Right cardiac atrium (tissue), 5 donors: ENCODE results near the gene ZNF268. TPM values are rescaled to one million over a fixed set of nuclear protein-coding genes. Genes with fewer than 3 reads are reported as not detected.
"Not testable (repeated sequence)": the region's sequence is repeated elsewhere in the genome, so short reads cannot be mapped to it uniquely, and the experiment has no call there.

Experiments used
- ATAC-seq, 2 donors: fragments of 200-7000 bp; cut with Tn5 transposase; one replicate each; pipeline versions ENCODE4 v1.8.0 to v1.9.1; 2020; ENCODE audit warnings: moderate library complexity in 2 of 2, mild to moderate bottlenecking in 1 of 2
- DNase-seq, 3 donors: peaks; one replicate each; pipeline ENCODE4 v3.0.0-alpha.2; 2020
- H3K27ac ChIP-seq: one replicate; pipeline ENCODE4 v1.5.1; 2013; ENCODE audit warnings: mild to moderate bottlenecking, low read length, control low read depth, moderate library complexity
- H3K27me3 ChIP-seq: one replicate; pipeline ENCODE4 v1.6.1; 2013; ENCODE audit not compliant: control insufficient read depth, insufficient read depth
- H3K4me1 ChIP-seq: one replicate; pipeline ENCODE4 v1.6.1; 2013; ENCODE audit warnings: low read length; ENCODE audit not compliant: control insufficient read depth, insufficient read depth
- H3K4me3 ChIP-seq: one replicate; pipeline ENCODE4 v1.5.1; 2013; ENCODE audit warnings: low read length, control low read depth
- H3K9me3 ChIP-seq: one replicate; pipeline ENCODE4 v1.6.1; 2013; ENCODE audit warnings: low read length; ENCODE audit not compliant: control insufficient read depth
- WGBS: extraction: QIAGEN DNeasy Blood & Tissue Kit; methylation state at CpG from one replicate; pipeline ENCODE4 v1.1.7; 2013; 5-methylcytosine and 5-hydroxymethylcytosine counted together
- intact Hi-C, 4 donors: fragments of 100-400 bp; cut with DNase I; formaldehyde crosslinking; loops; one replicate each; pipeline versions ENCODE4 v1.11.0 to v1.14.0; 2022 to 2023
- polyA plus RNA-seq: library from polyadenylated mRNA; stranded (reverse); fragments of 200-250 nt; gene quantifications from one replicate; pipeline ENCODE4 v1.2.3, GENCODE V29; 2013
- total RNA-seq, 4 donors: library from RNA; stranded (reverse); fragmentation: NEBNext Ultra II Directional; extraction: Animal tissue kit (Norgen Biotek cat#: 25700); gene quantifications; one replicate each; pipeline ENCODE4 v1.2.1, GENCODE V29; 2021
- donor health status: healthy with polysubstance abuse.
- donor health status: DM: no; HTN: yes; CAD: no.
- donor health status: DM: no; HTN: no; CAD: no.
- donor health status: DM: no; HTN: yes; CAD: no; lungs with severe emphysema.
- donor health status: DM: yes; HTN: yes; CAD: no.

The ZNF268 gene
- total and polyA plus RNA-seq, 5 donors, result 2.9 to 13.6 (median 12.3) TPM

GRCh38 chr12:133227281-133227852 is 46.1 kb downstream of the ZNF268 start:
- Histone ChIP-seq H3K27me3 (no peaks in the 10 kb centered on the region), H3K4me3 (no peak overlapping the region), H3K27ac (no peak overlapping the region), H3K9me3 (no peaks in the 10 kb centered on the region), H3K4me1 (no peaks in the 10 kb centered on the region)
- DNase-seq, result no peak
- intact Hi-C loops, result no loop called here
- no peak for ATAC-seq
- WGBS, result 70% methylated on average over 7 of the region's 7 CpGs

- no peaks in the 10 kb centered on the region for H3K4me1 ChIP-seq
- no peak for DNase-seq
- intact Hi-C loops, result no loop called here
- ATAC-seq, result no peak
- 73% methylated on average over 3 of the region's 3 CpGs for WGBS
- H3K27me3 ChIP-seq, result no peaks in the 10 kb centered on the region
- no peak overlapping the region for H3K27ac ChIP-seq
- no peaks in the 10 kb centered on the region for H3K9me3 ChIP-seq
- no peak overlapping the region for H3K4me3 ChIP-seq
These were observed 49.7 kb downstream of the ZNF268 start for GRCh38 chr12:133231001-133231400.

GRCh38 chr12:133233006-133233405 is 51.7 kb downstream of the ZNF268 start:
- DNase-seq, result no peak
- no peak overlapping the region for H3K27ac ChIP-seq
- ATAC-seq, result no peak
- no peaks in the 10 kb centered on the region for H3K27me3 ChIP-seq
- WGBS, result 78% methylated on average over 6 of the region's 6 CpGs
- no peak overlapping the region for H3K4me3 ChIP-seq
- H3K9me3 ChIP-seq, result no peaks in the 10 kb centered on the region
- intact Hi-C loops, result no loop called here
- H3K4me1 ChIP-seq, result no peaks in the 10 kb centered on the region

- Histone ChIP-seq H3K4me1 (no peaks in the 10 kb centered on the region), H3K4me3 (no peak overlapping the region), H3K27ac (no peak overlapping the region), H3K9me3 (no peaks in the 10 kb centered on the region), H3K27me3 (no peaks in the 10 kb centered on the region)
- no peak for ATAC-seq
- no peak for DNase-seq
- WGBS, result 86% methylated on average over 18 of the region's 18 CpGs
- intact Hi-C loops, result no loop called here
These were observed 52.8 kb downstream of the ZNF268 start for GRCh38 chr12:133233993-133234564.

GRCh38 chr12:133234971-133235370 is 53.7 kb downstream of the ZNF268 start:
- Histone ChIP-seq H3K27me3 (no peaks in the 10 kb centered on the region), H3K27ac (no peak overlapping the region), H3K4me3 (no peak overlapping the region), H3K9me3 (no peaks in the 10 kb centered on the region), H3K4me1 (no peaks in the 10 kb centered on the region)
- 48% methylated on average over 20 of the region's 20 CpGs for WGBS
- DNase-seq (no peak), ATAC-seq (no peak)
- intact Hi-C loops, result no loop called here

- DNase-seq (no peak), ATAC-seq (peak in 1 of 2 donors; percentile 34)
- Histone ChIP-seq H3K27ac (no peak within 1 kb of the TSS), H3K27me3 (no peaks in the 10 kb centered on the region), H3K9me3 (no peaks in the 10 kb centered on the region), H3K4me3 (no peak within 1 kb of the TSS), H3K4me1 (no peaks in the 10 kb centered on the region)
- WGBS, result 46% methylated on average over 61 of the region's 61 CpGs
- intact Hi-C loops, result no loop called here
These were observed 54.3 kb downstream of the ZNF268 start, which contains the start of gene ANHX for GRCh38 chr12:133235401-133236112. TSS of gene ANHX (minus strand) at chr12:133235877. CDS start at chr12:133234356, 1,521 bp downstream.

GRCh38 chr12:133236144-133236543 is 54.8 kb downstream of the ZNF268 start:
- Histone ChIP-seq H3K4me3 (no peak overlapping the region), H3K27ac (no peak overlapping the region), H3K4me1 (no peaks in the 10 kb centered on the region), H3K27me3 (no peaks in the 10 kb centered on the region), H3K9me3 (no peaks in the 10 kb centered on the region)
- no peak for ATAC-seq
- WGBS, result 48% methylated on average over 44 of the region's 44 CpGs
- no peak for DNase-seq
- intact Hi-C loops, result no loop called here

GRCh38 chr12:133236556-133236955 is 55.3 kb downstream of the ZNF268 start:
- Histone ChIP-seq H3K4me3 (no peak overlapping the region), H3K9me3 (no peaks in the 10 kb centered on the region), H3K27me3 (no peaks in the 10 kb centered on the region), H3K4me1 (no peaks in the 10 kb centered on the region), H3K27ac (no peak overlapping the region)
- ATAC-seq, result no peak
- no peak for DNase-seq
- intact Hi-C loops, result no loop called here
- WGBS, result 88% methylated on average over 12 of the region's 12 CpGs

- H3K27ac ChIP-seq, result no peak overlapping the region
- H3K4me1 ChIP-seq, result no peaks in the 10 kb centered on the region
- no peaks in the 10 kb centered on the region for H3K9me3 ChIP-seq
- no peaks in the 10 kb centered on the region for H3K27me3 ChIP-seq
- WGBS, result 58% methylated on average over 6 of the region's 6 CpGs
- DNase-seq, result no peak
- no peak for ATAC-seq
- H3K4me3 ChIP-seq, result no peak overlapping the region
- intact Hi-C loops, result no loop called here
These were observed 70.4 kb downstream of the ZNF268 start for GRCh38 chr12:133251732-133252131.

GRCh38 chr12:133255833-133256232 is 74.5 kb downstream of the ZNF268 start:
- H3K9me3 ChIP-seq, H3K4me3 ChIP-seq, intact Hi-C loops, H3K27ac ChIP-seq, DNase-seq, H3K4me1 ChIP-seq, H3K27me3 ChIP-seq: not testable (repeated sequence)
- 17% methylated on average over 1 of the region's 1 CpG for WGBS
- peak in 1 of 2 donors; percentile 35 for ATAC-seq

GRCh38 chr12:133256321-133256720 is 75.0 kb downstream of the ZNF268 start:
- no peak for ATAC-seq
- Histone ChIP-seq H3K4me1 (no peaks in the 10 kb centered on the region), H3K27me3 (no peaks in the 10 kb centered on the region), H3K27ac (no peak overlapping the region), H3K4me3 (no peak overlapping the region), H3K9me3 (no peaks in the 10 kb centered on the region)
- intact Hi-C loops, result no loop called here
- DNase-seq, result no peak
- WGBS, result 32% methylated on average over 1 of the region's 1 CpG
